ENCODE data around the gene ZNF136. TPM values are rescaled to one million over a fixed set of nuclear protein-coding genes. Genes with fewer than 3 reads are reported as not detected.

The ZNF136 gene
- total RNA-seq, 4 donors from 2014 or later, result 6.3 to 18.7 (median 9.1) TPM

DNA sequence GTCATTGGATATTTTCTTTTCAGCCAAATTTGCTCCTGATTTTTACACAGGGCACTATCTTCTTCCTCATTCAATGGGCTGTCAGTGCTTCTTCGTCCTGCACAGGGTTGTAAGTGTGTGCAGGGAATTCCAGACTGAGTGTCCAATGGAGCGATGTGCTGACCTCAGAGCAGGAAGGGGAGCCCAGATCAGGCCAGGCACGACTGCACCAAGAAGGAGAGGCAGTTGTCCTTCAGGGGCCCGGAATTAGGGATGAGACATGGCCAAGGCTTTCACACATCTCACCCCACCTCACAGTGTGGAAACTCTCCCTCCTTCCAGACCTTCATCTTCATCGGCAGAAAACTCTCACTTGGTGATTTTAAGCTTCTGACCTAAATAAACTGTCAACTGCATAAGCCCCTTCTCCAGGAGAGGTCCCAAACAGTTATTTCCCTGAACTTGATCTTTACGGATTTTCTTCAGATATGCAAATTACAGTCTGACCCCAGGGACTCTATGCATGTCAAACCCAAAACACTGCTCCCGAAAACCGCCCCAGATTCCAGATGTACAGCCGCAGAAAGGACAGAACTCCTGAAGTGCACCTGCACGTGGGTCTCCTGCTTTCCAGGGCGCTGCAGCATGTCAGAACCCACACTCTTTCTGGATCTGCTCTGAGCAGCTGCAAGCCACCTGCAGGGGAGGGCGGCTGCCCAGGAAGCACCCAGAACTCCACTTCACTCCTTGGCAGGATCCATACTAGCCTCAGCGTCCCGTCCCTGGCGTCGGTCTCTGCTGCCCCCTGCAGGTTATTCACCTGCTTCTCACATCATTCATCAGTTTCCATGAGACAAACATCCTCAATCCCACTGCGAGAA, 22.1 kb upstream of the ZNF136 start:
- Histone ChIP-seq H3K27ac (peak overlapping the region; percentile 83 to 94 (median 87)), H3K27me3 (no peaks in the 10 kb centered on the region), H3K4me3 (peak overlapping the region; percentile 3 to 73 (median 64)), H3K36me3 (peaks cover 0 to 10% (median 4%) of the 10 kb centered on the region in 4 donors), H3K9me3 (peaks cover 0 to 6% of the 10 kb centered on the region in 2 donors), H3K4me1 (peaks cover 6 to 21% (median 18%) of the 10 kb centered on the region in 4 donors)
- TF ChIP-seq, protein P1, sequence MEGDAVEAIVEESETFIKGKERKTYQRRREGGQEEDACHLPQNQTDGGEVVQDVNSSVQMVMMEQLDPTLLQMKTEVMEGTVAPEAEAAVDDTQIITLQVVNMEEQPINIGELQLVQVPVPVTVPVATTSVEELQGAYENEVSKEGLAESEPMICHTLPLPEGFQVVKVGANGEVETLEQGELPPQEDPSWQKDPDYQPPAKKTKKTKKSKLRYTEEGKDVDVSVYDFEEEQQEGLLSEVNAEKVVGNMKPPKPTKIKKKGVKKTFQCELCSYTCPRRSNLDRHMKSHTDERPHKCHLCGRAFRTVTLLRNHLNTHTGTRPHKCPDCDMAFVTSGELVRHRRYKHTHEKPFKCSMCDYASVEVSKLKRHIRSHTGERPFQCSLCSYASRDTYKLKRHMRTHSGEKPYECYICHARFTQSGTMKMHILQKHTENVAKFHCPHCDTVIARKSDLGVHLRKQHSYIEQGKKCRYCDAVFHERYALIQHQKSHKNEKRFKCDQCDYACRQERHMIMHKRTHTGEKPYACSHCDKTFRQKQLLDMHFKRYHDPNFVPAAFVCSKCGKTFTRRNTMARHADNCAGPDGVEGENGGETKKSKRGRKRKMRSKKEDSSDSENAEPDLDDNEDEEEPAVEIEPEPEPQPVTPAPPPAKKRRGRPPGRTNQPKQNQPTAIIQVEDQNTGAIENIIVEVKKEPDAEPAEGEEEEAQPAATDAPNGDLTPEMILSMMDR (IDR thresholded peaks at IDR 0.05), result peak; percentile 91 to 97 (median 94)
- TF ChIP-seq POLR2A (IDR thresholded peaks at IDR 0.05) (no peak), POLR2AphosphoS5 (IDR thresholded peaks at IDR 0.05) (peak in 2 of 3 donors; percentile 34 to 57), EP300 (IDR thresholded peaks at IDR 0.05; ENCODE audit: low read depth) (no peak)
- intact Hi-C loops (cut with DNase I; ENCODE audit: low total_unique reads), result loop anchor here (1.0 to 5.0 kb wide), 3 partner anchors 50 to 258 kb away; no protein-coding TSS in a partner anchor
- WGBS, 2 donors (ENCODE audit: low coverage in 1 of 2), result 0 to 2% methylated on average over 2 to 17 of the region's 17 CpGs
- in situ Hi-C loops (cut with MboI; ENCODE audit: low pct_ligation_motif_present in 1 of 4, low pct_unique_long_range_greater_than_20kb in 1 of 4, low sequenced_read_pairs in 3 of 4), result loop anchor here in 3 of 4 donors (5.0 to 25.0 kb wide), 5 partner anchors 83 to 253 kb away; partner anchors contain the start of genes ZNF878 (in 2 of the 3) and ZNF69 (in 1 of the 3)
- peak; percentile 93 for DNase-seq

DNA sequence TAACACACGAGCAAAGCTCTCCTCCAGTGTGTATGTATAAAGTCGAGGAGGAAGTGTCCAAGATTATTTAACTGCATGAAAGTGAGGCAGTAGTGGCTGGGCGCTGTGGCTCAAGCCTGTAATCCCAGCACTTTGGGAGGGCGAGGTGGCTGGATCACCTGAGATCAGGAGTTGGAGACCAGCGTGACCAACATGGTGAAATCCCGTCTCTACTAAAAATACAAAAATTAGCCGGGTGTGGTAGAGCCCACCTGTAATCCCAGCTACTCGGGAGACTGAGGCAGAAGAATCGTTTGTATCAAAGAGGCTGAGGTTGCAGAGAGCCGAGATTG, 21.5 kb upstream of the ZNF136 start:
- peaks cover 6 to 21% (median 18%) of the 10 kb centered on the region in 4 donors for H3K4me1 ChIP-seq
- 50% methylated on average over 10 of the region's 10 CpGs; no CpG with 5 or more reads in 1 of the 2 donors for WGBS, 2 donors (ENCODE audit: low coverage in 1 of 2)
- intact Hi-C loops (cut with DNase I; ENCODE audit: low total_unique reads) (loop anchor here (1.0 to 5.0 kb wide), 3 partner anchors 51 to 259 kb away; no protein-coding TSS in a partner anchor), in situ Hi-C loops (cut with MboI; ENCODE audit: low pct_ligation_motif_present in 1 of 4, low pct_unique_long_range_greater_than_20kb in 1 of 4, low sequenced_read_pairs in 3 of 4) (loop anchor here in 3 of 4 donors (5.0 to 25.0 kb wide), 5 partner anchors 84 to 254 kb away; partner anchors contain the start of genes ZNF878 (in 2 of the 3) and ZNF69 (in 1 of the 3))
- H3K9me3 ChIP-seq, result peaks cover 0 to 6% of the 10 kb centered on the region in 2 donors
- H3K27me3 ChIP-seq, result no peaks in the 10 kb centered on the region
- H3K36me3 ChIP-seq, result peaks cover 0 to 14% (median 3%) of the 10 kb centered on the region in 4 donors
- no peak overlapping the region for H3K27ac ChIP-seq
- TF ChIP-seq, protein P1 (IDR thresholded peaks at IDR 0.05), result no peak
- TF ChIP-seq EP300 (IDR thresholded peaks at IDR 0.05; ENCODE audit: low read depth), result no peak
- no peak for TF ChIP-seq POLR2A (IDR thresholded peaks at IDR 0.05)
- TF ChIP-seq POLR2AphosphoS5 (IDR thresholded peaks at IDR 0.05), result no peak
- DNase-seq, result no peak
- H3K4me3 ChIP-seq, result no peak overlapping the region

DNA sequence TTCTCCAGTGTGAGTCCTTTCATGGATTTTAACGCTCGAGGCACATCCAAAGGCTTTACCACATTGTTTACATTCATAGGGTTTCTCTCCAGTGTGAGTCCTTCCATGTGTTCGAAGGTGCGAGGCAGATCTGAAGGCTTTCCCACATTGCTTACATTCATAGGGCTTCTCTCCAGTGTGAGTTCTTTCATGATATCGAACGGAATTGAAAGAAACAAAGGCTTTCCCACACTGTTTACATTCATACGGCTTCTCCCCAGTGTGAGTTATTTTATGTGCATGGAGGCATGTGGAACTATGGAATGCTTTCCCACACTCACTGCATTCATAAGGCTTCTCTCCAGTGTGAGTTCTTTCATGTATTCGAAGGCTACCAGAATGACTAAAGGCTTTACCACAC, 17.5 kb upstream of the ZNF136 start:
- H3K4me1 ChIP-seq, result peaks cover 6 to 10% (median 8%) of the 10 kb centered on the region in 4 donors
- intact Hi-C loops (cut with DNase I; ENCODE audit: low total_unique reads), result no loop called here
- 92 to 95% methylated on average over 3 to 8 of the region's 8 CpGs for WGBS, 2 donors (ENCODE audit: low coverage in 1 of 2)
- H3K9me3 ChIP-seq, result peaks cover 0 to 6% of the 10 kb centered on the region in 2 donors
- no peak overlapping the region for H3K27ac ChIP-seq
- no peaks in the 10 kb centered on the region for H3K27me3 ChIP-seq
- in situ Hi-C loops (cut with MboI; ENCODE audit: low pct_ligation_motif_present in 1 of 4, low pct_unique_long_range_greater_than_20kb in 1 of 4, low sequenced_read_pairs in 3 of 4), result loop anchor here in 3 of 4 donors (10.0 to 25.0 kb wide), 4 partner anchors 91 to 258 kb away; partner anchors contain the start of genes ZNF878 (in 2 of the 3) and ZNF69 (in 1 of the 3)
- H3K36me3 ChIP-seq, result peaks cover 0 to 17% (median 0%) of the 10 kb centered on the region in 4 donors
- no peak for DNase-seq
- no peak for TF ChIP-seq POLR2AphosphoS5 (IDR thresholded peaks at IDR 0.05)
- TF ChIP-seq, protein P1 (IDR thresholded peaks at IDR 0.05), result no peak
- no peak for TF ChIP-seq EP300 (IDR thresholded peaks at IDR 0.05; ENCODE audit: low read depth)
- TF ChIP-seq POLR2A (IDR thresholded peaks at IDR 0.05), result no peak
- no peak overlapping the region for H3K4me3 ChIP-seq

DNA sequence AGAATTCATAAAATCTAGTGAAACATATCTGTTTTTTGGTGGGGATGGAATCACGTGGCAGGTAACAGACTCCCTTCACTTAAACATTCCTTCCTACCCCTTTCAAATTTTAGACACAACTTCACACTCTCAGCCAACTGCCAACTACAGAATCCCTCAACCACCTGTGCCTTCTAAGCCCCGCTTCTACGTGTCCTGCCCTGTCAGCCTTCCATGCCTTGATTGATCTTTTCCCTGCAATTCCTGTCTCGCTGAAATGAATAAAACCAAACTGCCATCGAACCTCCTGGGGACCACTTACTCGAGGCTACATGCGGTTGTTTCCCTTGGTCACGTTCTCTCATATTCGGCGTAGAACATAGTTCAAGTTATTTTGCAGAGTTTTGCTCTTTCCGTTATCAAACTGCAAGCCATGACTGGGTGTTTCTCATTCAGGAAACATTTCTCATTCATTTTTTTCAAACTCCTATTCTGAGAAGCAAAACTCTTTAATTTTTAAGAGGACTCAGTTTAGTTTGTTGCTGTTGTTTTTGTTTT, 7.5 kb upstream of the ZNF136 start:
- WGBS, 2 donors (ENCODE audit: low coverage in 1 of 2), result 49% methylated on average over 10 to 11 of the region's 11 CpGs
- no peaks in the 10 kb centered on the region for H3K27me3 ChIP-seq
- no peaks in the 10 kb centered on the region for H3K9me3 ChIP-seq
- intact Hi-C loops (cut with DNase I; ENCODE audit: low total_unique reads), result loop anchor here (5.0 kb wide), 1 partner anchor 517 kb away; no protein-coding TSS in a partner anchor
- TF ChIP-seq POLR2A (IDR thresholded peaks at IDR 0.05) (no peak), POLR2AphosphoS5 (IDR thresholded peaks at IDR 0.05) (no peak), EP300 (IDR thresholded peaks at IDR 0.05; ENCODE audit: low read depth) (no peak)
- TF ChIP-seq, protein P1 (IDR thresholded peaks at IDR 0.05), result no peak
- in situ Hi-C loops (cut with MboI; ENCODE audit: low pct_ligation_motif_present in 1 of 4, low pct_unique_long_range_greater_than_20kb in 1 of 4, low sequenced_read_pairs in 3 of 4), result no loop called here
- H3K4me1 ChIP-seq, result peaks cover 6 to 14% (median 7%) of the 10 kb centered on the region in 4 donors
- H3K36me3 ChIP-seq, result no peaks in the 10 kb centered on the region
- no peak for DNase-seq
- H3K27ac ChIP-seq, result peak overlapping the region; percentile 69 to 87 (median 74)
- H3K4me3 ChIP-seq, result peak overlapping the region; percentile 20 to 66 (median 64)

All from transverse colon (tissue), 4 donors.